Naive thymus-derived CD4-positive, alpha-beta T cell (primary cell): ENCODE results near the gene THOC7. TPM values are rescaled to one million over a fixed set of nuclear protein-coding genes. Genes with fewer than 3 reads are reported as not detected.

Experiments used
- ATAC-seq: fragments of 150-1000 bp; cut with Tn5 transposase; 2 replicates; pipeline ENCODE4 v1.10.0; 2021; ENCODE audit warnings: mild to moderate bottlenecking, moderate library complexity
- CTCF ChIA-PET: fragments of 350-600 bp; sonication (Branson Sonifier 250); formaldehyde crosslinking; loops from one replicate; lab custom pipeline; 2021; ENCODE audit warnings: antibody characterized with exemption; lab: Charles Lee
- POLR2A ChIA-PET: fragments of 350-600 bp; sonication (Branson Sonifier 250); formaldehyde crosslinking; loops from one replicate; lab custom pipeline; 2021; ENCODE audit warnings: antibody characterized with exemption, inconsistent platforms; lab: Charles Lee
- DNase-seq, 9 donors: peaks; one replicate each; pipeline versions ENCODE4 v3.0.0 to v3.0.0-alpha.2; 2020 to 2022; ENCODE audit warnings: mixed read lengths in 1 of 9
- H3K27ac ChIP-seq: one replicate; pipeline ENCODE4 v1.7.0; 2013; ENCODE audit warnings: mild to moderate bottlenecking, low read depth, low read length, moderate library complexity
- H3K27me3 ChIP-seq, 2 donors: one replicate each; pipeline ENCODE4 v1.7.0; 2013; ENCODE audit warnings: low read length in 2 of 2, mild to moderate bottlenecking in 2 of 2, moderate library complexity in 2 of 2; ENCODE audit not compliant: control insufficient read depth in 2 of 2, insufficient read depth in 2 of 2
- H3K36me3 ChIP-seq, 3 experiments: 1 replicate in 2 of 3; 2 replicates in 1 of 3; pipeline ENCODE4 v1.7.0; 2013; ENCODE audit warnings: low read length in 3 of 3, mild to moderate bottlenecking in 3 of 3, moderate library complexity in 1 of 3; ENCODE audit not compliant: insufficient read depth in 3 of 3, control insufficient read depth in 2 of 3
- H3K4me1 ChIP-seq, 2 donors: one replicate each; pipeline ENCODE4 v1.7.0; 2013; ENCODE audit warnings: low read length in 2 of 2, mild to moderate bottlenecking in 2 of 2, moderate library complexity in 1 of 2; ENCODE audit not compliant: control insufficient read depth in 2 of 2, insufficient read depth in 2 of 2
- H3K4me3 ChIP-seq: 2 replicates; pipeline ENCODE4 v1.7.0; 2013; ENCODE audit warnings: mild to moderate bottlenecking, low read length
- H3K9me3 ChIP-seq, 3 experiments: 1 replicate in 2 of 3; 2 replicates in 1 of 3; pipeline ENCODE4 v1.7.0; 2013; ENCODE audit warnings: low read length in 3 of 3; ENCODE audit not compliant: control insufficient read depth in 2 of 3
- H3K27ac Mint-ChIP-seq, 9 donors: one replicate each; pipeline ENCODE4 v1.8.0; 2020 to 2022; ENCODE audit warnings: mixed read lengths in 9 of 9, mild to moderate bottlenecking in 8 of 9, moderate library complexity in 5 of 9, inconsistent platforms in 2 of 9
- H3K27me3 Mint-ChIP-seq, 5 donors: one replicate each; pipeline ENCODE4 v1.8.0; 2021 to 2022; ENCODE audit warnings: mixed read lengths in 5 of 5, mild to moderate bottlenecking in 1 of 5
- H3K36me3 Mint-ChIP-seq, 5 donors: one replicate each; pipeline ENCODE4 v1.8.0; 2020 to 2022; ENCODE audit warnings: mixed read lengths in 5 of 5, mild to moderate bottlenecking in 3 of 5, inconsistent platforms in 1 of 5
- H3K4me1 Mint-ChIP-seq, 7 donors: one replicate each; pipeline ENCODE4 v1.8.0; 2020 to 2022; ENCODE audit warnings: mixed read lengths in 7 of 7, mild to moderate bottlenecking in 3 of 7, inconsistent platforms in 1 of 7
- H3K4me3 Mint-ChIP-seq, 10 donors: one replicate each; pipeline ENCODE4 v1.8.0; 2020 to 2022; ENCODE audit warnings: mild to moderate bottlenecking in 10 of 10, mixed read lengths in 10 of 10, moderate library complexity in 6 of 10, inconsistent platforms in 2 of 10
- H3K9me3 Mint-ChIP-seq, 11 donors: one replicate each; pipeline ENCODE4 v1.8.0; 2020 to 2022; ENCODE audit warnings: mixed read lengths in 11 of 11, mild to moderate bottlenecking in 4 of 11, inconsistent platforms in 1 of 11, moderate library complexity in 1 of 11
- intact Hi-C, 2 donors: fragments of 100-400 bp; cut with micrococcal nuclease; formaldehyde crosslinking; loops; one replicate each; pipeline ENCODE4 v1.15.1; 2023
- polyA plus RNA-seq, 2 donors: library from polyadenylated mRNA; unstranded; fragments of 300-500 nt; fragmentation: Illumina TruSeq; gene quantifications; one replicate each; pipeline ENCODE4 v1.2.3, GENCODE V29; 2021
- total RNA-seq, 6 experiments: library from RNA in 5 of 6; stranded (reverse) in 5 of 6; gene quantifications; 1 replicate in 5 of 6; 2 replicates in 1 of 6; pipeline ENCODE4 v1.2.3 and lab custom pipeline; 2021 to 2026

THOC7 gene
- total and polyA plus RNA-seq, 7 experiments from 2014 or later, result 24.6 to 113 (median 41.6) TPM

GRCh38 chr3:63910891-63911290 is 47.3 kb upstream of the THOC7 start:
- H3K4me3 Mint-ChIP-seq, result peak overlapping the region; percentile 85 to 98 (median 89)
- ATAC-seq (peak; percentile 24), DNase-seq (peak in 7 of 9 donors; percentile 41 to 69 (median 58))
- peaks cover 0 to 11% (median 0%) of the 10 kb centered on the region in 5 donors for H3K36me3 Mint-ChIP-seq
- intact Hi-C loops, result loop anchor here (1.0 kb wide), 4 partner anchors 11 to 112 kb away; partner anchors contain the start of gene PSMD6 (in 1 of the 2)
- ChIA-PET POLR2A (interaction anchor here (0.8 to 1.8 kb wide), 4 partner anchors 48 to 68 kb away, joined by 4 to 14 read pairs (median 9); partner anchors contain the start of genes ATXN7 and THOC7), CTCF (interaction anchor here (0.7 kb wide), 1 partner anchor 51 kb away, joined by 3 read pairs; no protein-coding TSS in a partner anchor)
- peak overlapping the region; percentile 96 for H3K27ac ChIP-seq
- H3K27me3 Mint-ChIP-seq, result no peaks in the 10 kb centered on the region
- H3K36me3 ChIP-seq, result peaks cover 0 to 4% (median 0%) of the 10 kb centered on the region in 3 experiments
- peaks cover 0 to 54% (median 38%) of the 10 kb centered on the region in 7 donors for H3K4me1 Mint-ChIP-seq
- H3K27ac Mint-ChIP-seq, result peak overlapping the region; percentile 88 to 99 (median 95)
- peaks cover 0 to 1% (median 0%) of the 10 kb centered on the region in 11 donors for H3K9me3 Mint-ChIP-seq
- no peaks in the 10 kb centered on the region for H3K9me3 ChIP-seq
- no peaks in the 10 kb centered on the region for H3K27me3 ChIP-seq
- H3K4me3 ChIP-seq, result peak overlapping the region; percentile 61
- H3K4me1 ChIP-seq, result peaks cover 15 to 21% of the 10 kb centered on the region in 2 donors

- Mint-ChIP-seq H3K4me3 (peak overlapping the region in 2 of 10 donors; percentile 16 to 88), H3K4me1 (peaks cover 0 to 54% (median 38%) of the 10 kb centered on the region in 7 donors), H3K27me3 (no peaks in the 10 kb centered on the region), H3K9me3 (peaks cover 0 to 1% (median 0%) of the 10 kb centered on the region in 11 donors), H3K36me3 (peaks cover 0 to 11% (median 0%) of the 10 kb centered on the region in 5 donors), H3K27ac (peak overlapping the region in 8 of 9 donors; percentile 88 to 99 (median 96))
- Histone ChIP-seq H3K27ac (peak overlapping the region; percentile 96), H3K27me3 (no peaks in the 10 kb centered on the region), H3K36me3 (peaks cover 0 to 4% (median 0%) of the 10 kb centered on the region in 3 experiments), H3K4me3 (no peak overlapping the region), H3K9me3 (no peaks in the 10 kb centered on the region), H3K4me1 (peaks cover 15 to 21% of the 10 kb centered on the region in 2 donors)
- ChIA-PET CTCF (no interaction called here), POLR2A (interaction anchor here (0.8 kb wide), 2 partner anchors 33 to 58 kb away, joined by 3 to 5 read pairs; no protein-coding TSS in a partner anchor)
- DNase-seq (no peak), ATAC-seq (no peak)
- intact Hi-C loops, result loop anchor here in 1 of 2 donors (1.0 kb wide), 1 partner anchor 10 kb away; no protein-coding TSS in a partner anchor
Measured at GRCh38 chr3:63910001-63910400, 46.4 kb upstream of the THOC7 start.

- Mint-ChIP-seq H3K4me3 (no peak overlapping the region), H3K36me3 (peaks cover 0 to 11% (median 0%) of the 10 kb centered on the region in 5 donors), H3K27ac (peak overlapping the region in 4 of 9 donors; percentile 39 to 96 (median 78)), H3K27me3 (no peaks in the 10 kb centered on the region), H3K4me1 (peaks cover 0 to 52% (median 35%) of the 10 kb centered on the region in 7 donors), H3K9me3 (peaks cover 0 to 1% (median 0%) of the 10 kb centered on the region in 11 donors)
- ChIA-PET CTCF (no interaction called here), POLR2A (interaction anchor here (0.8 kb wide), 1 partner anchor 34 kb away, joined by 3 read pairs; no protein-coding TSS in a partner anchor)
- Histone ChIP-seq H3K4me3 (no peak overlapping the region), H3K27ac (no peak overlapping the region), H3K36me3 (peaks cover 0 to 4% (median 0%) of the 10 kb centered on the region in 3 experiments), H3K4me1 (peaks cover 15 to 21% of the 10 kb centered on the region in 2 donors), H3K9me3 (no peaks in the 10 kb centered on the region), H3K27me3 (no peaks in the 10 kb centered on the region)
- no peak for ATAC-seq
- intact Hi-C loops, result no loop called here
- no peak for DNase-seq
Measured at GRCh38 chr3:63909431-63909830, 45.8 kb upstream of the THOC7 start.

- no peaks in the 10 kb centered on the region for H3K9me3 ChIP-seq
- ATAC-seq (no peak), DNase-seq (no peak)
- peaks cover 15 to 17% of the 10 kb centered on the region in 2 donors for H3K4me1 ChIP-seq
- Mint-ChIP-seq H3K9me3 (peaks cover 0 to 1% (median 0%) of the 10 kb centered on the region in 11 donors), H3K4me1 (peaks cover 0 to 46% (median 29%) of the 10 kb centered on the region in 7 donors), H3K27me3 (no peaks in the 10 kb centered on the region), H3K36me3 (peaks cover 0 to 13% (median 4%) of the 10 kb centered on the region in 5 donors), H3K4me3 (no peak overlapping the region), H3K27ac (peak overlapping the region in 8 of 9 donors; percentile 47 to 88 (median 68))
- CTCF ChIA-PET, result no interaction called here
- peaks cover 0 to 4% (median 0%) of the 10 kb centered on the region in 3 experiments for H3K36me3 ChIP-seq
- no peak overlapping the region for H3K4me3 ChIP-seq
- H3K27me3 ChIP-seq, result no peaks in the 10 kb centered on the region
- intact Hi-C loops, result no loop called here
- POLR2A ChIA-PET, result no interaction called here
- H3K27ac ChIP-seq, result peak overlapping the region; percentile 12
Measured at GRCh38 chr3:63908776-63909175, 45.2 kb upstream of the THOC7 start.

- no peaks in the 10 kb centered on the region for H3K27me3 Mint-ChIP-seq
- ChIA-PET POLR2A (no interaction called here), CTCF (no interaction called here)
Measured at GRCh38 chr3:63908081-63908736, 44.6 kb upstream of the THOC7 start.

GRCh38 chr3:63905731-63906620 is 42.4 kb upstream of the THOC7 start:
- Histone ChIP-seq H3K4me3 (no peak overlapping the region), H3K27ac (no peak overlapping the region), H3K4me1 (peaks cover 4 to 6% of the 10 kb centered on the region in 2 donors), H3K36me3 (no peaks in the 10 kb centered on the region), H3K27me3 (no peaks in the 10 kb centered on the region), H3K9me3 (no peaks in the 10 kb centered on the region)
- intact Hi-C loops, result no loop called here
- Mint-ChIP-seq H3K4me1 (peaks cover 0 to 35% (median 12%) of the 10 kb centered on the region in 7 donors), H3K36me3 (peaks cover 0 to 19% (median 14%) of the 10 kb centered on the region in 5 donors), H3K4me3 (no peak overlapping the region), H3K27me3 (no peaks in the 10 kb centered on the region), H3K27ac (peak overlapping the region in 6 of 9 donors; percentile 2 to 83 (median 37)), H3K9me3 (peaks cover 0 to 1% (median 0%) of the 10 kb centered on the region in 11 donors)
- CTCF ChIA-PET, result no interaction called here
- DNase-seq, result no peak
- no peak for ATAC-seq
- POLR2A ChIA-PET, result no interaction called here

More at GRCh38 chr3:63908081-63908736, 44.6 kb upstream of the THOC7 start:
- intact Hi-C loops, result no loop called here
- H3K4me1 ChIP-seq, result peaks cover 12% of the 10 kb centered on the region in 2 donors
- peaks cover 0 to 4% (median 0%) of the 10 kb centered on the region in 3 experiments for H3K36me3 ChIP-seq
- DNase-seq (no peak), ATAC-seq (no peak)
- H3K4me3 ChIP-seq, result no peak overlapping the region
- H3K9me3 Mint-ChIP-seq, result peaks cover 0 to 1% (median 0%) of the 10 kb centered on the region in 11 donors
- peaks cover 0 to 40% (median 23%) of the 10 kb centered on the region in 7 donors for H3K4me1 Mint-ChIP-seq
- H3K27me3 ChIP-seq, result no peaks in the 10 kb centered on the region
- peak overlapping the region in 7 of 9 donors; percentile 56 to 88 (median 69) for H3K27ac Mint-ChIP-seq
- H3K9me3 ChIP-seq, result no peaks in the 10 kb centered on the region
- peak overlapping the region; percentile 12 for H3K27ac ChIP-seq
- peaks cover 0 to 9% (median 4%) of the 10 kb centered on the region in 5 donors for H3K36me3 Mint-ChIP-seq
- no peak overlapping the region for H3K4me3 Mint-ChIP-seq
